ENCODE data around the gene GNG8.

DNA sequence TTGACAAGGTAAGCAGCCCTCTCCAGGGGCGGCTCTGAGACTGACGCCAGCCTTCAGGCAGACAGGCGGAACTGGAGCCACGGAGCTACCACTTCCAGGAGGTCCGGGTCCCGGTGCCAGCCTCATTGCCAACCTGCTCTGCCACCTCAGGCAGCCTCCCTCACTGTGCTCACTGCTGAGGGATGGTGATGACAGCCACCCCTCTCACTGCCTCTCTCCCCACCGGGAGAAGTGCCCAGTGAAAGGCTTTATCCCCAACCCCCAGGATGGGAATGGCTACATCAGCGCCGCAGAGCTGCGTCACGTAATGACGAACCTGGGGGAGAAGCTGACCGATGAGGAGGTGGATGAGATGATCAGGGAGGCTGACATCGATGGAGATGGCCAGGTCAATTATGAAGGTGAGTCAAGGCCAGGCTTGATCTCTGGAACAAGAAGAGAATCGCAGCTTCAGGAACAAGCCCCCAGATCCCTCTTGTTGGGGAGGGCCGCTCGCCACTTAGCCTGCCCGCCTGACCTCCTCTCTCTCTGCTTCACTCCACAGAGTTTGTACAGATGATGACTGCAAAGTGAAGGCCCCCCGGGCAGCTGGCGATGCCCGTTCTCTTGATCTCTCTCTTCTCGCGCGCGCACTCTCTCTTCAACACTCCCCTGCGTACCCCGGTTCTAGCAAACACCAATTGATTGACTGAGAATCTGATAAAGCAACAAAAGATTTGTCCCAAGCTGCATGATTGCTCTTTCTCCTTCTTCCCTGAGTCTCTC is 27.2 kb downstream of the GNG8 start:
- TF ChIP-seq POLR2A (IDR thresholded peaks at IDR 0.05; ENCODE audit: low read depth, low read length) (no peak), POLR2AphosphoS5 (IDR thresholded peaks at IDR 0.05; ENCODE audit: low read depth, low read length) (no peak), TAF1 (IDR thresholded peaks at IDR 0.05; ENCODE audit: borderline replicate concordance, low read depth, low read length) (no peak)

All from GM12892 (cell line).